ENCODE measurements around the gene SUV39H1. TPM values are rescaled to one million over a fixed set of nuclear protein-coding genes. Genes with fewer than 3 reads are reported as not detected.

The SUV39H1 gene
- total and polyA plus RNA-seq, 2 of the 8 experiments (the other 6 are each of a cell fraction or from before 2014, with no cell fraction given) = 14.8 to 27.8 TPM

- TF ChIP-seq, protein P1, sequence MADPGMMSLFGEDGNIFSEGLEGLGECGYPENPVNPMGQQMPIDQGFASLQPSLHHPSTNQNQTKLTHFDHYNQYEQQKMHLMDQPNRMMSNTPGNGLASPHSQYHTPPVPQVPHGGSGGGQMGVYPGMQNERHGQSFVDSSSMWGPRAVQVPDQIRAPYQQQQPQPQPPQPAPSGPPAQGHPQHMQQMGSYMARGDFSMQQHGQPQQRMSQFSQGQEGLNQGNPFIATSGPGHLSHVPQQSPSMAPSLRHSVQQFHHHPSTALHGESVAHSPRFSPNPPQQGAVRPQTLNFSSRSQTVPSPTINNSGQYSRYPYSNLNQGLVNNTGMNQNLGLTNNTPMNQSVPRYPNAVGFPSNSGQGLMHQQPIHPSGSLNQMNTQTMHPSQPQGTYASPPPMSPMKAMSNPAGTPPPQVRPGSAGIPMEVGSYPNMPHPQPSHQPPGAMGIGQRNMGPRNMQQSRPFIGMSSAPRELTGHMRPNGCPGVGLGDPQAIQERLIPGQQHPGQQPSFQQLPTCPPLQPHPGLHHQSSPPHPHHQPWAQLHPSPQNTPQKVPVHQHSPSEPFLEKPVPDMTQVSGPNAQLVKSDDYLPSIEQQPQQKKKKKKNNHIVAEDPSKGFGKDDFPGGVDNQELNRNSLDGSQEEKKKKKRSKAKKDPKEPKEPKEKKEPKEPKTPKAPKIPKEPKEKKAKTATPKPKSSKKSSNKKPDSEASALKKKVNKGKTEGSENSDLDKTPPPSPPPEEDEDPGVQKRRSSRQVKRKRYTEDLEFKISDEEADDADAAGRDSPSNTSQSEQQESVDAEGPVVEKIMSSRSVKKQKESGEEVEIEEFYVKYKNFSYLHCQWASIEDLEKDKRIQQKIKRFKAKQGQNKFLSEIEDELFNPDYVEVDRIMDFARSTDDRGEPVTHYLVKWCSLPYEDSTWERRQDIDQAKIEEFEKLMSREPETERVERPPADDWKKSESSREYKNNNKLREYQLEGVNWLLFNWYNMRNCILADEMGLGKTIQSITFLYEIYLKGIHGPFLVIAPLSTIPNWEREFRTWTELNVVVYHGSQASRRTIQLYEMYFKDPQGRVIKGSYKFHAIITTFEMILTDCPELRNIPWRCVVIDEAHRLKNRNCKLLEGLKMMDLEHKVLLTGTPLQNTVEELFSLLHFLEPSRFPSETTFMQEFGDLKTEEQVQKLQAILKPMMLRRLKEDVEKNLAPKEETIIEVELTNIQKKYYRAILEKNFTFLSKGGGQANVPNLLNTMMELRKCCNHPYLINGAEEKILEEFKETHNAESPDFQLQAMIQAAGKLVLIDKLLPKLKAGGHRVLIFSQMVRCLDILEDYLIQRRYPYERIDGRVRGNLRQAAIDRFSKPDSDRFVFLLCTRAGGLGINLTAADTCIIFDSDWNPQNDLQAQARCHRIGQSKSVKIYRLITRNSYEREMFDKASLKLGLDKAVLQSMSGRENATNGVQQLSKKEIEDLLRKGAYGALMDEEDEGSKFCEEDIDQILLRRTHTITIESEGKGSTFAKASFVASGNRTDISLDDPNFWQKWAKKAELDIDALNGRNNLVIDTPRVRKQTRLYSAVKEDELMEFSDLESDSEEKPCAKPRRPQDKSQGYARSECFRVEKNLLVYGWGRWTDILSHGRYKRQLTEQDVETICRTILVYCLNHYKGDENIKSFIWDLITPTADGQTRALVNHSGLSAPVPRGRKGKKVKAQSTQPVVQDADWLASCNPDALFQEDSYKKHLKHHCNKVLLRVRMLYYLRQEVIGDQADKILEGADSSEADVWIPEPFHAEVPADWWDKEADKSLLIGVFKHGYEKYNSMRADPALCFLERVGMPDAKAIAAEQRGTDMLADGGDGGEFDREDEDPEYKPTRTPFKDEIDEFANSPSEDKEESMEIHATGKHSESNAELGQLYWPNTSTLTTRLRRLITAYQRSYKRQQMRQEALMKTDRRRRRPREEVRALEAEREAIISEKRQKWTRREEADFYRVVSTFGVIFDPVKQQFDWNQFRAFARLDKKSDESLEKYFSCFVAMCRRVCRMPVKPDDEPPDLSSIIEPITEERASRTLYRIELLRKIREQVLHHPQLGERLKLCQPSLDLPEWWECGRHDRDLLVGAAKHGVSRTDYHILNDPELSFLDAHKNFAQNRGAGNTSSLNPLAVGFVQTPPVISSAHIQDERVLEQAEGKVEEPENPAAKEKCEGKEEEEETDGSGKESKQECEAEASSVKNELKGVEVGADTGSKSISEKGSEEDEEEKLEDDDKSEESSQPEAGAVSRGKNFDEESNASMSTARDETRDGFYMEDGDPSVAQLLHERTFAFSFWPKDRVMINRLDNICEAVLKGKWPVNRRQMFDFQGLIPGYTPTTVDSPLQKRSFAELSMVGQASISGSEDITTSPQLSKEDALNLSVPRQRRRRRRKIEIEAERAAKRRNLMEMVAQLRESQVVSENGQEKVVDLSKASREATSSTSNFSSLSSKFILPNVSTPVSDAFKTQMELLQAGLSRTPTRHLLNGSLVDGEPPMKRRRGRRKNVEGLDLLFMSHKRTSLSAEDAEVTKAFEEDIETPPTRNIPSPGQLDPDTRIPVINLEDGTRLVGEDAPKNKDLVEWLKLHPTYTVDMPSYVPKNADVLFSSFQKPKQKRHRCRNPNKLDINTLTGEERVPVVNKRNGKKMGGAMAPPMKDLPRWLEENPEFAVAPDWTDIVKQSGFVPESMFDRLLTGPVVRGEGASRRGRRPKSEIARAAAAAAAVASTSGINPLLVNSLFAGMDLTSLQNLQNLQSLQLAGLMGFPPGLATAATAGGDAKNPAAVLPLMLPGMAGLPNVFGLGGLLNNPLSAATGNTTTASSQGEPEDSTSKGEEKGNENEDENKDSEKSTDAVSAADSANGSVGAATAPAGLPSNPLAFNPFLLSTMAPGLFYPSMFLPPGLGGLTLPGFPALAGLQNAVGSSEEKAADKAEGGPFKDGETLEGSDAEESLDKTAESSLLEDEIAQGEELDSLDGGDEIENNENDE (IDR thresholded peaks at IDR 0.05; ENCODE audit: insufficient replicate concordance, low read length) = no peak
- TF ChIP-seq BACH1 (IDR thresholded peaks at IDR 0.05; ENCODE audit: low read length) = no peak
- no peak for TF ChIP-seq GTF2F1 (IDR thresholded peaks at IDR 0.05; ENCODE audit: borderline replicate concordance, low read depth, low read length)
- no peak for TF ChIP-seq KDM4A (IDR thresholded peaks at IDR 0.05; ENCODE audit: low read depth, low read length, severe bottlenecking)
- TF ChIP-seq TAF7 (optimal IDR thresholded peaks at IDR 0.05; ENCODE audit: borderline replicate concordance, low read depth, low read length) = no peak
- no peak for TF ChIP-seq POLR2AphosphoS5 (IDR thresholded peaks at IDR 0.05; ENCODE audit: low read depth, low read length)
- TF ChIP-seq SP1 (IDR thresholded peaks at IDR 0.05; ENCODE audit: low read depth, low read length) = no peak
These were observed 25.4 kb downstream of the SUV39H1 start (continued) for GRCh38 chrX:48721916-48722315.
